WTC11 (cell line): ENCODE data around the gene SULT1A2.

Experiments used
- CTCF ChIP-seq: fragments of 200-600 bp; IDR thresholded peaks from 2 replicates; pipeline ENCODE4 v1.8.0; 2022; ENCODE audit warnings: antibody characterized with exemption
- SMAD4 ChIP-seq: sonication (generic); formaldehyde crosslinking; IDR thresholded peaks from 2 replicates; pipeline ENCODE4 v1.8.0; 2022; ENCODE audit warnings: mild to moderate bottlenecking, missing genetic modification reagents
- TEAD4 ChIP-seq: sonication (generic); formaldehyde crosslinking; IDR thresholded peaks from 2 replicates; pipeline ENCODE4 v1.8.0; 2022; ENCODE audit warnings: mild to moderate bottlenecking, missing genetic modification reagents
- ZNF263 ChIP-seq: sonication (generic); formaldehyde crosslinking; IDR thresholded peaks from 2 replicates; pipeline ENCODE4 v1.8.1; 2022; ENCODE audit warnings: low read depth, mild to moderate bottlenecking, moderate library complexity, missing genetic modification reagents

DNA sequence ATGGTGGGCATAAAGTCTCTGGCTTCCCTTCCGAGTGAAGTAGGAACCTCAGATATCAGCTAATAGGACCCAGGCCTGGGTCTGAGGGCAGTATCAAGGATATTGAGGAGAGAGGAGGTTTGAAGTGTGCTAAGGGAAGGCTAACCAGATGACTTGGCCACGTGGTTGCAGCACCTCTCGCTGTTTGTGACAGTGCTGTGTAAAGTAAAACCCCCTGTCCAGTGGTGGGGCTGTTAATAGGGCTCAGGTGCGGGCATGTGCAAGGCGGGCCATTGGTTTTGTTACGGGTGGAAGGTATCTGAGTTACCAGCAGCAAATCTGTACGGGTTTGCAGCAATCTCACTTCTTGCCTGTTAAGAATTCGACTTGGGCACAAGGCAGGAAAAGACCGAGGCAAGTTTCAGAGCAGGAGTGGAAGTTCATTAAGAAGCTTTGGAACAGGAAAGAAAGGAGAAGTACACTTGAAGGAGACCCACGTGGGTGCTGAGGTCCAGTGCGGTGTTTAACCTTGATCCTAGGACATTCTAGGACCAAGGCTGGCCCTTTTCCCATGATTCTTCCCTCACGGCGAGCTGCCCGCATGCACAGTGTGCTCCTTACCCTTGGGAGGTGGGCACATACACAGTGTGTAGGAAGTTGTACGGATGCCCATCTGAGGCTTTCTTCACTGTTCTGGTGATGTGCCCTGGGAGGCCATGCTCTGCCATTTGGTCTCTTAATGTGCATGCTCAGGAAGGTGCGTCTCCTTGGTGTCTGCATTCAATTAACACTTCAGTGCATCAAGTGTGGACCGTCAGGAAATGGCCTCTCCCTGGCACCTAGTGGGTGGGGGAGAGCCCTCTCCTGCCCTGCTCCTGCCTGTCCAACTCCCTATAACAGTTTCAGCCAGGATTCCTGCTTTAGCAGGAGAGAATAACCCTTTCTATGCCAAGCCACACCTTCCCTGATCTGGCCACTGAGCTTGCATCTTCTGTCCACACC is 22.8 kb downstream of the SULT1A2 start:
- TF ChIP-seq ZNF263 (CRISPR knock-in tag) (no peak), CTCF (no peak), SMAD4 (CRISPR knock-in tag) (no peak), TEAD4 (CRISPR knock-in tag) (no peak)
